ENCODE data around the gene CHMP4B.

The CHMP4B gene, protein sequence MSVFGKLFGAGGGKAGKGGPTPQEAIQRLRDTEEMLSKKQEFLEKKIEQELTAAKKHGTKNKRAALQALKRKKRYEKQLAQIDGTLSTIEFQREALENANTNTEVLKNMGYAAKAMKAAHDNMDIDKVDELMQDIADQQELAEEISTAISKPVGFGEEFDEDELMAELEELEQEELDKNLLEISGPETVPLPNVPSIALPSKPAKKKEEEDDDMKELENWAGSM

DNA sequence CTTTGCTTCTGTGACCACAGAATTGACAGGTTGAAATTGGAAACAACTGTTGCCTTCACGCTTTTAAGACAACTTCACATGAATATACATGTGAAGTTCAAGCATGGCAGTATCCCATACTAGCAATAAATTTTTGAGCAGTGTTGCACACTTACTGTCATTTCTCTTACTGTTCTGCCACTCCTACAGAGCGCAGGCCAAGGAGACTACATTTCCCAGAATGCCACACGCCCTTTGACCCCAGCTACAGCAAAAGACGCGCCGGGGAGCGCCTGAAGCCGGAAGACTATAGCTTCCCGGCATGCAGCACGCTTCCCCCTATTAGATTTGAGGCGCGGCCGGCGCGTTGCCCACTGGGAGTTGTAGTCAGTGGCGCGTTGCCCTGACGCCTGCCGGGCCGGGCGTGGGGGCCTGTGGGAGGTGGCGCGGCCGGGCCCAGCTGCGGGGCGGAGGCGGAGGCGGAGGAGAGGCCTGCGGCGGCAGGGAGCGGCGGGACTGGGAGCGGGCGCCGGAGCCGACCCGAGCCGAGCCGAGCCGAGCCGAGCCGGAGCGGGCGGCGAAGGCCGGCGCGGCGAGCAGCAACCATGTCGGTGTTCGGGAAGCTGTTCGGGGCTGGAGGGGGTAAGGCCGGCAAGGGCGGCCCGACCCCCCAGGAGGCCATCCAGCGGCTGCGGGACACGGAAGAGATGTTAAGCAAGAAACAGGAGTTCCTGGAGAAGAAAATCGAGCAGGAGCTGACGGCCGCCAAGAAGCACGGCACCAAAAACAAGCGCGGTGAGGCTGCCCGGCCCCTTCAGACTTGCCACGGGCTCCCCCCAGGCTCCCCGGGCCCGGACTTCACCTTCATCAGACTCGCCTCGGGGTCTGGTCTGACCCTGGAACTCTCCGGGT is at the start of gene CHMP4B:
Gene CHMP4B (plus strand): TSS at position 464 of the 891 bp plus-strand sequence. CDS start 121 bp downstream, at position 585.
- DNase-seq, result peak; percentile 95

DNA sequence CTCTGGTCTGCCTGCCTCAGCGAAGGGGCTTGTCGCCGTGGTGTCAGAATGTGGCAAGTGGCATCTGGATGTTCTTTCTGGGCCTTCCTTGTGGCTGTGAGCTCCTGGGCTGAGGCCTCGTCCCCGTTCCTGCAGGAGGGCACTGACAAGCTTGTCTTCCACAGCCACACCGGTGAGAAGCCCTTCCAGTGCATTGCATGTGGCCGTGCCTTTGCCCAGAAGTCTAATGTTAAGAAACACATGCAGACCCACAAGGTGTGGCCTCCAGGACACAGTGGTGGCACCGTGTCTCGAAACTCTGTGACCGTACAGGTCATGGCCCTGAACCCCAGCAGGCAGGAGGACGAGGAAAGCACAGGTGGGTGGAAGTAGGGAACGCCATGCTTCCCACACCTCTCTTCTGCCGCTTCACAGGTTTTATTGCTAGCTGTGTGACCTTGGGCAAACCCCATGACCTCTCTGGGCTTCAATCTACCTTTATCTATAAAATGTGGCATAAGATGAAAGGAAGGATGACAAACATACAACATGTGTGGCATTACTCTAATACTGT is 49.4 kb upstream of the CHMP4B start:
- no peak for DNase-seq

DNA sequence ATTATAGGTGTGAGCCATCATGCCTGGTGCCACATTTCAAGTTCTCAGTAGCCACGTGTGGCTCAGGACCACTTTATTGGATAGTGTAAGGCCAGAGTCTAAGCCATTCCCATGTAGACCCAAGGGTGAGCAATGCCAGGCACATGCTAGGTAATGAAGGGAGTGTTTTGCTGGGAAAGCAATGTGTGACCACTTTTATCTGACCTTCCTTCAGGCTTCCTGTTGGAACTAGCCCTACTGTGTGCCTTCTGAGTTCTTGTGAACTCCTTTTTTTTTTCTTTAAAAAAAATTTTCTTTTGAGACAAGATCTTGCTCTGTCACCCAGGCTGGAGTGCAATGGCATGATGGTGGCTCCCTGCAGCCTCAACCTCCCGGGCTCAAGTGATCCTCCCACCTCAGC is 46.0 kb upstream of the CHMP4B start:
- DNase-seq, result no peak

DNA sequence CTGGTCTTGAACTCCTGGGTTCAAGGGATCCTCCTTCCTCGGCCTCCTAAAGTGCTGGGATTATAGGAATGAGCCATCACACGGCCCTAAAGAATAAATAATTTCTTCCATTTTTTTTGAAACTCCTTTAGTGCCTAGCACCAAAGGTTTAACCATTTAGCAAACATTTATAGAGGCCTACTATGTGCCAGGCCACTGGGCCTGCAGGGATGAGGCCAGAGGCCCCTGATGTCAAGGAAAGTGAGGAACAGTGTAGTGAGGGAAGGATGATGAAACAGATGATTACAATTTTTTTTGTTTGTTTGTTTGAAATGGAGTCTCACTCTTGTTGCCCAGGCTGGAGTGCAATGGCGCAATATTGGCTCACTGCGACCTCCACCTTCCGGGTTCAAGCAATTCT is 45.6 kb upstream of the CHMP4B start:
- DNase-seq, result no peak

DNA sequence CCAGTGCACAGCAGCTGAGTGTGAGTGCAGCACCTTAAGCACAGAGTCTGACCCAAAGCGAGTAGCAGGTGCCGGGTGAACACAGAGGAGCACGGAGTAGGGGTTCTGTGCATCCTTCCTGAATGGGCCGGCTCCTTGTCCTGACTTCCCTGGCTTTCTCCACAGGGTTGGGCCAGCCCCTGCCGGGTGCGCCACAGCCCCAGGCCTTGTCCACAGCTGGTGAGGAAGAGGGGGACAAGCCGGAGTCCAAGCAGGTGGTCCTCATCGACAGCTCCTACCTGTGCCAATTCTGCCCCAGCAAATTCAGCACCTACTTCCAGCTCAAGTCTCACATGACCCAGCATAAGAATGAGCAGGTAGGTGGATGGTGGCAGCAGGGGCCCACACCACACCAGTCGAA is 44.5 kb upstream of the CHMP4B start:
- no peak for DNase-seq

DNA sequence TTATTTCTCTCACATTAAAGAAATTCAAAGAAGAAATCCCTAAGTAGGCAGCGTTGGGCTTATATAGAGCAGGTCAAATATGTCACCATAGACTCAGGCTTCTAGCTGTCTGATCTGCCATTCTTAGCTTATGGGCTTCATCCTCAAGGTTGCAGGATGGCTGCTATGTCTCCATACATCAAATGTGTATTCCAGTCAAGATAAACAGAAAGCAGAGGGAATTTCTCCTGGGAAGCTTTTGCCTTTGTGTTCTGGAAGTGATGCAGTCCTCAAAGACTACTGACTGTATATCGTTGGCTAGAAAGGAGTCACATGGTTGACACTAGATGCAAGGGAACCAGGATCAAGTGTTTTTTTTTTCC is 43.4 kb upstream of the CHMP4B start:
- DNase-seq, result no peak

DNA sequence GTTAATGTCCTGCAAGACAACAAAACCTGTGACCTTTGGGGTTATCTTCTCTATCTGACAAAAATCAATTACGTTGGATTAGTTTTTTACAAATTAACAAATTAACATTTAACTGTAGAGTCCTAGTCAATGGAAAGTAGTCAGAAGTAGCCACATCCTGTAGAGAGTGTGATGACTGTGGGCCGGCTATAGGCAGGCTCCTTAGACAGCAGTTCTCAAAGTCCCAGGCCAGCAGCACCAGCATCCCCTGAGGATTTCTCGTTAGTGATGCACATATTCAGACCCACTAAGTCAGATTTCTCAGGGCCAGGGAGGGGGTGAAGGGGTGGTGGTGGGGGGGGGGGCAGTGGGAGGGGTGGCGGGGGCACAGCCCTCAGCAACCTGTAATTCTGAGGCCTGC is 42.1 kb upstream of the CHMP4B start:
- DNase-seq, result no peak

DNA sequence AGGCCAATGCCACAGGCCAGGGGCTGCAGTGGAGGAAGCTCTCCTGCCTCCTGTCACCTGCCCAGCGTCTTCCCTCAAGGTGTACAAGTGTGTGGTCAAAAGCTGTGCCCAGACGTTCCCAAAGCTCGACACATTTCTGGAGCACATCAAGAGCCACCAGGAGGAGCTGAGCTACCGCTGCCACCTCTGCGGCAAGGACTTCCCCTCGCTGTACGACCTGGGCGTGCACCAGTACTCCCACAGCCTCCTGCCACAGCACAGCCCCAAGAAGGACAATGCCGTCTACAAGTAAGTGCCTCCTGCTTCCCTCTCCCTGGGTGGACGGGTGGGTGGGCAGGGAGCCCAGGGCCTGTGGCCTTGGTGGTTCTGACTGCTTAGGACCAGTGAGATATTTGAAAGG is 41.1 kb upstream of the CHMP4B start:
- no peak for DNase-seq

DNA sequence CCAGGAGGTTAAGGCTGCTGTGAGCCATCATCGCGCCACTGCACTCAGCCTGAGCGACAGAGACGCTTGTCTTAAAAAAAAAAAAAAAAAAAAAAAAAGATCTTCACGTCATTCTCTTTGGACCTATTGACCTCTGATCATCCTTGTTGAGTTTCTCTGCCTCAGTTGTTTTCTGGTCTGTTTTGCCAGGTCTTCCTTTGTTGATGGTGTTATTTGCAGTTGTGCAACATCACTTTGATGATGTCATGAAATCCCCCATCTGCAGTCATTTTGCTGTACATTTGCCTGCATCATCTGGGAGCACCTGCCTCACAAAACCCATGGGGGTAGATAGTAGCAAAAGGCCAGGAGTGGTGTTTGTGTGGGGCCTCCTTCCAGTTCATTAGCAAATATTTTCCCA is 39.2 kb upstream of the CHMP4B start:
- DNase-seq, result no peak

DNA sequence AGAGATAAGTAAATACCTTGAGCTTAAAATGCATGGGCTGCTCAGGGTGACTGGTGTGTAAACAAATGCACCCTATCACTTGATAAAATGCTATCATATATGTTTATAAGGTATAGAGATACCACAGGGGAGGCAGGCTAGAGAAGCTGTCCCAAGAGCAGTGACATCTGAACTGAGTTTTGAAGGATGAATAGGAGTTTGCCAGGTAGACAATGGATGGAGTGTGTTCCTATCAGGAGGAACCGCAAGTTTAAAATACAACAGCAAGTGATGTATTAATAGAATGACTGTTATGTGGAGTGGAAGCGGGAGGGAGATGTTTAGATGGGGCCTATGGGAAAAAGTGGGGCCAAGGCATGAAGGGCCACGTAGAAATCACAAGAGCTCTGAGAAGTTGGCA is 38.7 kb upstream of the CHMP4B start:
- DNase-seq, result no peak

DNA sequence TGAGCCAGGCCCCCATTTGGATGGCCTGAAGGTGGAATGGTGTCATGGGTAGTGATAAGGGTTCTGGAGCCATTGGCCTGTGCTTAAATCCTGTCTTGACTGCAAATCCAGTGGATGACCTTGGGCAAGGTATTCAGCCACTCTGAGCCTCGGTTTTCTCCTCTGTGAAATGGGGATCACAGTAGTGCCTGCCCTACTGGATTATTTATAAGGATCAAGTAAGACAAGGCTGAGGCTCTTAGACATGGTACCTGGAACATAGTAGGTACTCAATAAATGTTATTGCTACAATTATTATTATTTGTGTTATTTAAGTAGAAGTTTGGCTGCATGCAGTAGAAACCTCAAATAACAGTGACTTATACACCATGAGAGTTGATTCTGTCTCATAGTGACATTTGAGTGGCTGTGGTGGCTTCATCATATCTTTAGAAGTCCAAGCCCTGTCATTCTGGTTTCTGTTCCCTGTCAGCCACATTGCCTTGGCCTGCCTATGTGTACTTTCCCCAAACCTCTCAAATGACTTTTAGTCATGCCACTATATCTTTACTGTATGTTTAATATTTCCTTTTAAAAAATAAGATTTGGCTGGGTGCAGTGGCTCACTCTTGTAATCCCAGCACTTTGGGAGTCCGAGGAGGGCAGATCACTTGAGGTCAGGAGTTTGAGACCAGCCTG is 37.6 kb upstream of the CHMP4B start:
- DNase-seq, result no peak

DNA sequence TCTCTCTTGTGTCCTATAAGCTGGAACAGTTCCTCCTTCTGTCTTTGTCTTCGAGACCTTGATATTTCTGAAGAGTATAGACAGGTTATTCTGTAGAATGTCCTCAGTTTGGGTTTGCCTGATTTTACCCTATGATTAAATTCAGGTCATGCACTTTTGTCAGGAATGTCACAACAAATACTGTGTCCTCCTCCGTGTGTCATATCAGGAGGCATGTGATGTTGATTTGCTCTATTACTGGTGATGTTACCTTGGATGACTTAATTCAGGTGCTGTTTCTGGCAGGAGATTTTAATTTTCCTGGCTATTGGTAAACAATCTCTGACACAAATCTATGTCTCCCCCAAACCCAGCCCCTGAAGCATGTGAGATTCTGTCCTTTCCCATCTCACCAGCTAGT is 33.3 kb upstream of the CHMP4B start:
- no peak for DNase-seq

DNA sequence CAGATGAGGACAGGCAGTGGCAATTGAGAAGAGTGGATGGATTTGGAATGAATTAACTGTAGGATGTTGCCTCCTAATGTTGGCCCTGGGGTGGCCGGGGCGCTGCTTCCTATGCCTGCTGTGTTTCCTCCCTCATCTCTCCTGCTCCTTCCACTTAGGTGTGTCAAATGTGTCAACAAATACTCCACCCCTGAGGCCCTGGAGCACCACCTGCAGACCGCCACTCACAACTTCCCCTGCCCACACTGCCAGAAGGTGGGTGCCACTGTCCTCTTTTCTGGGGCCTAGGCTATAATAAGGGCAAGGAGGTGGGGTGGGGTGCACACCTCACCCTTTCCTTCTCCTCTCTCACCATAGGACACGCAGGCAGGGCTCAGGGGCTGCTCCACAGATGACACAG is 30.0 kb upstream of the CHMP4B start:
- no peak for DNase-seq

DNA sequence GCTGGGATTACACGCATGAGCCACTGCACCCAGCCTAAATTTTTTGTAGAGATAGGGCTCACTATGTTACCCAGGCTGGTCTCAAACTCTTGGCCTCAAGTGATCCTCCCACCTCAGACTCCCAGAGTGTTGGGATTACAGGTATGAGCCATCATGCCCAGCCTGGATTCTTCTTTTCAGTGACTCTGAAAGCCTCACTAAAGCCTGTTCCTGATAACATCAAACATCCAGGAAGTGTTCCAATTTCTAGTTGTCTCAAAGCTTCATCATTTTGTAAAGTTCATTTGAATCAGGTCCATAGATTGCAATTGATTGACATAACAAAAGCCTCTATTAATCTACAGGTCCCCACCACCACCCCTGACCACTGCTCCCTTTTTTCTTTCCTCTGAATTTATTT is 29.2 kb upstream of the CHMP4B start:
- no peak for DNase-seq

DNA sequence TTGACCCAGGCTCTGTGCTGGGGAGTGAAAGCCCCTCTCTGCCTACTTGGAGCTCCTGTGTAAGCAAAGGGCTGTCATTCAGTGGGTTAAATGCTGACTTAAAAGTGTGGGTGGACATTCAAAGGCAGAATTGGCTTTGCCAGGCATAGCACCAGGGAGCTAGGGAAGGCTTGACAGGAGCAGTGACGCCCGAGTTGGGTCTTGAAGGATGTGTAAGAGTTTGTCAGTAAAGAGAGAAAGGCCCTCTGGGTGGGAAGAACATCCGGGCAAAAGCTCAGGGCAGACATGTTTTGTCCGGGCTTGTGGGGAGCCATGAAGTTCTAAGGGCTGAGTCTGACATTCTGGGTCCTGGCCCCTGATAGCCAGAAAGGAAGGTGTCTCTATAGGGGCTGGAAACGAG is 27.9 kb upstream of the CHMP4B start:
- no peak for DNase-seq

DNA sequence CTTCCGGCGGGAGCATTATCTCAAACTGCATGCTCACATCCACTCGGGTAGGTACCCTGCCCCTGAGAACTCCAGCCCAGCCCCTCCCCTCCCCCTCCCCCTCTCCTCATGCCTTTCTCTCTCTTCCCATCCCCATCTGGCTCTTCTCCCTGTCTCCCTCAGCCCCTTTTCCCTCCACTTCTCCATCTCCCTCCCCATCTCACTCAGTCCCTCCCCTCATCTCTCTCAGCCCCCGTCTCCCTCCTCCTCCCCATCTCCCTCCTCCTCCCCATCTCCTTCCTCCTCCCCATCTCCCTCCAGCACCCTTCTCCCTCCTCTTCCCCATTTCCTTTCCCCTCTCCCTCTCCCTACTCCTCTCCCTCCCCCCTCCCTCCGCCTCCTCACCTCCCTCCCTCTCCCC is 27.3 kb upstream of the CHMP4B start:
- no peak for DNase-seq

DNA sequence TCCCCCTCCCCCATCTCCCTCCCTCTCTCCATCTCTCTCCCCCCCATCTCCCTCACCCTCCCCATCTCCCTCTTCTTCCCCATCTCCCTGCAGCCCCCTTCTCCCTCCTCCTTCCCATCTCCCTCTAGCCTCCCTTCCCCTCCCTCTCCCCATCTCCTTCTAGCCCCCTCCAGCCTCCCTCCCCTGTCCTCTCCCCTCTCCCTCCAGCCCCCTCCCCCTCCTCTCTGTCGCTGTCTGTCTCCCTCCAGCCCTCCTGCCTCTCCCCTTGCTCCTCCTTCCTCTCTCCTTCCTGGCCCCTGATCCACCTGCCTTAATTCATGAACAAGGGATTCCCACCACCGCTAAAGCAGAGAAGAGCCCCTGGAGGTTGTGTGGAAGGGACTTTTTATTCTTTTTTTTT is 26.9 kb upstream of the CHMP4B start:
- no peak for DNase-seq

DNA sequence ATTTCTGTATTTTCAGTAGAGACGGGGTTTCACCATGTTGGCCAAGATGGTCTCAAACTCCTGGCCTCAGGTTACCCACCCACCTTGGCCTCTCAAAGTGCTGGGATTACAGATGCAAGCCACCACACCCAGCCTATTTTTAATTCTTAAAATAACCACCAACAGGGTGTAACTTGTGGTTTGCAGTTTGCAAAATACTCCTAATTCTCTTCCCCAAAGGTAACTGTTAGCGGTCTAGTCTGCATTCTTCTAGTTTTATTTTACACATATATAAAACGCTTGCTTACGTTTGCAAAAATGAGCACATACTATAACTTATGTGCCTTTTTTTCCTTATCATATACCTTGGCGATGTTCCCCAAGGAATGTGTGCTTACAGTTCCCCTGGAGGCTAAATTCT is 25.6 kb upstream of the CHMP4B start:
- DNase-seq, result no peak

DNA sequence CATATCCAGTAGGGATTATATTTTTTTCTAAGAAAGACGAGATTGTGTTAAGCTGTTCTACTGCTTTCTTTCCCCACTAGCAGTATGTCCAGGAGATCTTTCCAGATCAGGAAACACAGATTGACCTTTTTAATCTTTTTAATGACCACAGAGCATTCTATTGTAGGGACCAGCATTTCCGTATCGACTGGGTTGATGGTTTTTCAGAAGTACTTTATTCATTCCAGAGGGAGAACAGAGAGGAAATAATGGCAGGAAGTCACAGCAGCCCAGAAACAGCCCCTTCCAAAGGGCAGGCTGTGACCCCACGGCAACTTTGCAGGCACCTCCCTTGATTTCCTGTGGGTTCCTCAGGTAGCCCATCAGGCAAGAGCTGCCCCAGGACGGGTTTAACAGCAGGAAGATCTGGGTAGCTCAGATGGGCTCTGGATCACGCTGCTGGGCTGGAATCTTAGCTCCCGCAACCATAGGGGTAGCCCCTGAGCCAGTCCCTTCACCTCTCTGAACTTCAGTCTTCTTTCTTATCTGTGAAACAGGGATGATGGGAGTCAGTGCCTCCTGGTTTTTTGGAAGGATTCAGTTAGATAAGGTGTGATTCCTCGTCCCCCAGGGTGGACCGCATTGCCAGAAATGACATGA is 23.8 kb upstream of the CHMP4B start:
- no peak for DNase-seq

DNA sequence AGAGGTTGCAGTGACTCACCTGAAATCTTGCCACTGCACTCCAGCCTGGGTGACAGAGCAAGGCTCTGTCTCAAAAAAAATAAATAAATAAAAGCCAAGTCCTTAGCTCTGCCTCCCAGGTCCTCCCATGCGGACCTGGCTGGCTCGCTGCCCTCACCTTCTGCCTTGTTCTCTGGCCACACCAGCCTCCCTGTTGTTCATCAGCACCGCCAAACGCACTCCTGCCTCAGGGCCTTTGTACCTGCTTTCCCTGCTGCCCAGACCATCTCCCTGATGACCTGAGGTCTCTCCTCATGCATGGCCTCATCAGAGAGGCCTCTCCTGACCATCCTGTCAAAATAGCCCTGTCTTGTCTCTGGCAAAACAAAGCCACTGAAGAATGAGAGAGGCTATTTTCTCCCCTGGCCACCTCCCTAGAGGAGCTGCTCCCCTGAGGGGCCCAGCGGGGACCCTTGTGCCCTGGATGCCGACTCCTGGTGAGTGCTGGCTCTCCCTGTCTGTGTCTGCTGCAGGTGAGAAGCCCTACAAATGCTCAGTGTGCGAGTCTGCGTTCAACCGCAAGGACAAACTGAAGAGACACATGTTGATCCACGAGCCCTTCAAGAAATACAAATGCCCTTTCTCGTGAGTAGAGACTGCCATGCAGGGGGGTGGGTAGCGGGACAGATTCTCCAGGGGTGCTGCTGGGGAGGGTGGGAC is 22.6 kb upstream of the CHMP4B start:
- no peak for DNase-seq

DNA sequence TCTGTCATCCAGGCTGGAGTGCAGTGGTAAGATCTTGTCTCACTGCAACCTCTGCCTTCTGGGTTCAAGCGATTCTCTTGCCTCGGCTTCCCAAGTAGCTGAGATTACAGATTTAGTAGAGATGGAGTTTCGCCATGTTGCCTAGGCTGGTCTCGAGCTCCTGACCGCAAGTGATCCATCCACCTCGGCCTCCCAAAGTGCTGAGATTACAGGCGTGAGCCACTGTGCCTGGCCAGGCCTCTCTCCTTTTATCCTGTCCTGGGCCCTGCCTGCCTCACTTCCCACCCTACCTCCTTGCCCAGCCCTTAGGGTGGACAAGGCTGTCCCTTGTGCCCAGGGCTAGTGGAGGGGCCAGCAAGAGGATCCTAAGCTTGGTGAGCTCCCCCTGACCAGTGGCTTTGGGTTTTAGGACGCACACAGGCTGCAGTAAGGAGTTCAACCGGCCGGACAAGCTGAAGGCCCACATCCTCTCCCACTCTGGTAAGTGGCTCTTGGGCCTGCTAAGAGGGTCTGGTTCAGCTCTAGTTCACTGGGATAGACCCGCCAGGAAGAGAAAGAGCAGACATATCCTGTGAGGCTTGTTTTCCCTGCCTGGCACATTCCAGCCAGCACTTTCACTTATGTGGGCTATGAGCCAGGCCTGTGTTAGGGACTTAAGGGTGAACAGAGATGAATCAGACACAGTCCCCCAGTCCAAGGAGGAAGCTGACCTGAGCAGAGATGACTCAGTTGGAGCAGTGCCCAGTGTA is 21.9 kb upstream of the CHMP4B start:
- DNase-seq, result no peak

DNA sequence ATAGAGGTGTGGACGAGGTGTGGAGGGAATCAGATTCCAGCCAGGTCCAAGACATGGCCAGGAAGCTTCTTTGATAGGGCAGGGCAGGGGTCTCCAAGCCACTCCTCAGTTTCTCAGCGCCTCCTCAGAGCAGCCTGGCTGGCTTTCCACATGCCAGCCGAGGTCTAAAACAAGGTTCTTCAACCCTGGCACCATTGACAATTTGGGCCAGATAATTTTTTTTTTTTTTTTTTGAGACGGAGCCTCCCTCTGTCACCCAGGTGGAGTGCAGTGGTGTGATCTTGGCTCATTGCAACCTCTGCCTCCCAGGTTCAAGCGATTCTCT is 21.3 kb upstream of the CHMP4B start:
- no peak for DNase-seq
